A549 (cell line): ENCODE data around the gene NXPH3. TPM values are rescaled to one million over a fixed set of nuclear protein-coding genes. Genes with fewer than 3 reads are reported as not detected.

Experiments used
- ATAC-seq, 2 experiments: fragments of 200-7000 bp in 1 of 2; fragments of >200 bp in 1 of 2; cut with Nextera tagmentation in 1 of 2; cut with Tn5 transposase in 1 of 2; 3 replicates each; pipeline versions ENCODE4 v1.8.0 to v1.9.1; 2018 to 2020; ENCODE audit warnings: mild to moderate bottlenecking in 1 of 2, moderate library complexity in 1 of 2
- CTCF ChIA-PET: fragments of 300-600 bp; sonication (Branson Sonifier 250); formaldehyde crosslinking; extraction: SDS; loops from one replicate; lab custom pipeline; 2021; ENCODE audit warnings: antibody characterized with exemption, inconsistent platforms; lab: Yijun Ruan, JAX
- POLR2A ChIA-PET: fragments of 350-600 bp; formaldehyde crosslinking; extraction: SDS; loops from one replicate; lab custom pipeline; 2021; ENCODE audit warnings: antibody characterized with exemption, inconsistent platforms; lab: Yijun Ruan, JAX
- DNase-seq, 2 experiments: peaks; one replicate each; pipeline versions ENCODE4 v3.0.0 to v3.0.0-alpha.2; 2011 to 2016; ENCODE audit warnings: low read depth in 1 of 2, low spot score in 1 of 2
- FAIRE-seq: peaks from 2 replicates; lab custom pipeline; 2011; peaks lifted over from hg19 to GRCh38; lab: Jason Lieb, UNC
- H3K27ac ChIP-seq, 2 experiments: fragments of >200 bp; sonication (Bioruptor Twin); formaldehyde crosslinking; 3 replicates each; pipeline ENCODE4 v1.5.1; 2016 to 2017
- H3K4me1 ChIP-seq: fragments of >200 bp; sonication (Bioruptor Twin); formaldehyde crosslinking; 3 replicates; pipeline ENCODE4 v1.6.1; 2016
- H3K4me2 ChIP-seq: fragments of >200 bp; sonication (Bioruptor Twin); formaldehyde crosslinking; 3 replicates; pipeline ENCODE4 v1.6.1; 2016
- H3K4me3 ChIP-seq: fragments of >200 bp; sonication (Bioruptor Twin); formaldehyde crosslinking; 3 replicates; pipeline ENCODE4 v1.5.1; 2016
- H3K9me3 ChIP-seq: fragments of >200 bp; sonication (Bioruptor Twin); formaldehyde crosslinking; 3 replicates; pipeline ENCODE4 v1.6.1; 2016
- BHLHE40 ChIP-seq: IDR thresholded peaks from 2 replicates; pipeline ENCODE4 v1.6.1; 2012; ENCODE audit warnings: low read depth, low read length, inconsistent platforms
- CEBPB ChIP-seq, 2 experiments: fragments of >200 bp in 1 of 2; sonication (Bioruptor Twin) in 1 of 2; formaldehyde crosslinking in 1 of 2; IDR thresholded peaks; 2 replicates each; pipeline ENCODE4 v1.6.1; 2012 to 2016
- CHD2 ChIP-seq: fragments of 150-350 bp; IDR thresholded peaks from 2 replicates; pipeline ENCODE4 v1.6.1; 2014; ENCODE audit warnings: low read length; ENCODE audit not compliant: partially characterized antibody
- CTCF ChIP-seq: fragments of >200 bp; sonication (Bioruptor Twin); formaldehyde crosslinking; IDR thresholded peaks from 3 replicates; pipeline ENCODE4 v1.5.1; 2016
- E2F6 ChIP-seq: IDR thresholded peaks from 2 replicates; pipeline ENCODE4 v1.6.1; 2012; ENCODE audit warnings: low read depth, borderline replicate concordance
- ESRRA ChIP-seq: fragments of 150-350 bp; IDR thresholded peaks from 2 replicates; pipeline ENCODE4 v1.6.1; 2014; ENCODE audit warnings: mild to moderate bottlenecking, low read length, borderline replicate concordance
- FOSL2 ChIP-seq, 2 experiments: fragments of 450-650 bp in 1 of 2; fragments of >200 bp in 1 of 2; sonication (Bioruptor Twin) in 1 of 2; formaldehyde crosslinking; IDR thresholded peaks; 2 replicates each; pipeline versions ENCODE4 v1.5.0 to v1.6.1; 2016 to 2020; ENCODE audit warnings: mild to moderate bottlenecking in 1 of 2, moderate library complexity in 1 of 2
- FOXS1 ChIP-seq: fragments of 250-450 bp; sonication (Bioruptor Pico); IDR thresholded peaks from 2 replicates; pipeline ENCODE4 v1.5.0; 2020; ENCODE audit warnings: mild to moderate bottlenecking, moderate library complexity
- HDAC2 ChIP-seq: fragments of 200-600 bp; sonication (generic); IDR thresholded peaks from 2 replicates; pipeline ENCODE4 v1.6.1; 2016
- HOXA7 ChIP-seq: fragments of 250-450 bp; sonication (Bioruptor Pico); IDR thresholded peaks from 2 replicates; pipeline ENCODE4 v1.5.0; 2020; ENCODE audit warnings: mild to moderate bottlenecking, moderate library complexity
- JUN ChIP-seq, 2 experiments: fragments of >200 bp; sonication (Bioruptor Twin); formaldehyde crosslinking; IDR thresholded peaks; 2 replicates in 1 of 2; 3 replicates in 1 of 2; pipeline ENCODE4 v1.6.1; 2016 to 2017
- KDM1A ChIP-seq: fragments of 200-600 bp; sonication (generic); IDR thresholded peaks from 2 replicates; pipeline ENCODE4 v1.6.1; 2016; ENCODE audit warnings: low read depth, mild to moderate bottlenecking
- KDM5A ChIP-seq: fragments of 200-600 bp; sonication (generic); IDR thresholded peaks from 2 replicates; pipeline ENCODE4 v1.6.1; 2016; ENCODE audit warnings: antibody characterized with exemption, mild to moderate bottlenecking
- MAX ChIP-seq: IDR thresholded peaks from 2 replicates; pipeline ENCODE4 v1.6.1; 2012
- POLR2A ChIP-seq: IDR thresholded peaks from 2 replicates; pipeline ENCODE4 v1.6.1; 2012; ENCODE audit warnings: mild to moderate bottlenecking, low read length
- POLR2AphosphoS2 ChIP-seq: conservative IDR thresholded peaks from 2 replicates; pipeline ENCODE4 v1.6.1; 2012; ENCODE audit warnings: low read length, improper control_type of control experiment, inconsistent platforms
- RCOR1 ChIP-seq: fragments of 150-350 bp; IDR thresholded peaks from 2 replicates; pipeline ENCODE4 v1.6.1; 2014; ENCODE audit warnings: antibody characterized with exemption, low read length, low read depth
- TFCP2L1 ChIP-seq: fragments of 250-450 bp; sonication (Bioruptor Pico); IDR thresholded peaks from 2 replicates; pipeline ENCODE4 v1.5.0; 2021; ENCODE audit warnings: mild to moderate bottlenecking
- TP53 ChIP-seq: fragments of 250-450 bp; sonication (Bioruptor Pico); IDR thresholded peaks from 2 replicates; pipeline ENCODE4 v1.5.0; 2021; ENCODE audit warnings: mild to moderate bottlenecking, moderate library complexity
- ZSCAN20 ChIP-seq: fragments of 250-450 bp; sonication (Bioruptor Pico); IDR thresholded peaks from 2 replicates; pipeline ENCODE4 v1.8.0; 2022; ENCODE audit warnings: mild to moderate bottlenecking, moderate library complexity
- WGBS: methylation state at CpG from one replicate; pipeline ENCODE4 v1.1.6; 2017; ENCODE audit errors: missing lambda C conversion rate; 5-methylcytosine and 5-hydroxymethylcytosine counted together
- polyA plus RNA-seq, 4 experiments: library from polyadenylated mRNA; depleted of rRNA in 3 of 4; stranded (reverse); fragments of >200 nt; fragmentation: RNase III in 1 of 4; extraction: RNeasy Plus Mini Kit Qiagen cat#74134 plus additional on column Dnase treatment in 1 of 4; gene quantifications; 2 replicates in 3 of 4; 3 replicates in 1 of 4; pipeline ENCODE4 v1.2.3, GENCODE V29; 2011 to 2017

Gene NXPH3
- polyA plus RNA-seq, 2 of the 4 experiments (the other 2 are of a cell fraction) = 0.12 to 0.30 TPM

- no peak for DNase-seq
- Histone ChIP-seq H3K4me2 (no peak overlapping the region), H3K4me3 (no peak overlapping the region), H3K4me1 (peaks cover 4% of the 10 kb centered on the region; the same call in 1 of the 3 replicates), H3K27ac (no peak overlapping the region), H3K9me3 (no peaks in the 10 kb centered on the region)
- ATAC-seq = no peak
- CTCF ChIA-PET = interaction anchor here (0.8 to 40.8 kb wide), 7 partner anchors 10 to 418 kb away, joined by 3 to 2008 read pairs (median 8); partner anchors contain the start of gene SLC35B1
- FAIRE-seq = no peak
- WGBS = 86% methylated on average over 17 of the region's 17 CpGs
- POLR2A ChIA-PET = no interaction called here
- TF ChIP-seq HOXA7 (CRISPR knock-in tag) (no peak), POLR2AphosphoS2 (no peak), CEBPB (IDR thresholded peaks at IDR 0.05) (no peak), ZSCAN20 (CRISPR knock-in tag) (no peak), FOXS1 (no peak)
Observed at GRCh38 chr17:49578952-49579500, 3.4 kb downstream of the NXPH3 start.

GRCh38 chr17:49579522-49579921, 3.9 kb downstream of the NXPH3 start:
- FAIRE-seq = no peak
- CTCF ChIA-PET = interaction anchor here (0.7 to 40.8 kb wide), 7 partner anchors 10 to 417 kb away, joined by 3 to 2008 read pairs (median 8); partner anchors contain the start of genes PHB1 and SLC35B1

GRCh38 chr17:49580055-49580721, 4.5 kb downstream of the NXPH3 start:
- no peak for FAIRE-seq
- WGBS = 65% methylated on average over 18 of the region's 21 CpGs
- ChIA-PET CTCF (interaction anchor here (0.7 to 40.8 kb wide), 9 partner anchors 11 to 418 kb away, joined by 3 to 2008 read pairs (median 4); partner anchors contain the start of genes PHB1 and SLC35B1), POLR2A (no interaction called here)
- ATAC-seq = no peak
- DNase-seq = no peak
- H3K27ac ChIP-seq = no peak overlapping the region
- TF ChIP-seq JUN (IDR thresholded peaks at IDR 0.05) (no peak), ESRRA (no peak), KDM5A (no peak), E2F6 (no peak), CEBPB (IDR thresholded peaks at IDR 0.05) (no peak), ZSCAN20 (CRISPR knock-in tag) (no peak), FOSL2 (IDR thresholded peaks at IDR 0.05) (no peak), FOSL2 (CRISPR knock-in tag; IDR thresholded peaks at IDR 0.05) (no peak), HDAC2 (no peak), HOXA7 (CRISPR knock-in tag) (no peak), TFCP2L1 (no peak), CHD2 (no peak), POLR2A (no peak), MAX (no peak), RCOR1 (no peak), KDM1A (no peak), BHLHE40 (no peak), TP53 (CRISPR knock-in tag) (no peak)
- H3K4me3 ChIP-seq = no peak overlapping the region
- no peaks in the 10 kb centered on the region for H3K9me3 ChIP-seq
- no peak overlapping the region for H3K4me2 ChIP-seq
- peaks cover 2% of the 10 kb centered on the region; the same call in 1 of the 3 replicates for H3K4me1 ChIP-seq

More at GRCh38 chr17:49579522-49579921, 3.9 kb downstream of the NXPH3 start:
- no peak for TF ChIP-seq JUN (IDR thresholded peaks at IDR 0.05)
- no peak for TF ChIP-seq CTCF
- Histone ChIP-seq H3K9me3 (no peaks in the 10 kb centered on the region), H3K4me2 (no peak overlapping the region), H3K27ac (no peak overlapping the region), H3K4me1 (peaks cover 4% of the 10 kb centered on the region; the same call in 1 of the 3 replicates), H3K4me3 (no peak overlapping the region)
- POLR2A ChIA-PET = no interaction called here
- WGBS = 82% methylated on average over 5 of the region's 5 CpGs
- DNase-seq (no peak), ATAC-seq (no peak)
